HG03066 (cell line): Measurements from ENCODE around the gene MBD5.

Experiments
- ATAC-seq: cut with Tn5 transposase; IDR thresholded peaks from one replicate; pipeline ENCODE4 v1.9.1; 2021; ENCODE audit warnings: low read depth; ENCODE audit not compliant: unreplicated experiment

MBD5 gene

DNA sequence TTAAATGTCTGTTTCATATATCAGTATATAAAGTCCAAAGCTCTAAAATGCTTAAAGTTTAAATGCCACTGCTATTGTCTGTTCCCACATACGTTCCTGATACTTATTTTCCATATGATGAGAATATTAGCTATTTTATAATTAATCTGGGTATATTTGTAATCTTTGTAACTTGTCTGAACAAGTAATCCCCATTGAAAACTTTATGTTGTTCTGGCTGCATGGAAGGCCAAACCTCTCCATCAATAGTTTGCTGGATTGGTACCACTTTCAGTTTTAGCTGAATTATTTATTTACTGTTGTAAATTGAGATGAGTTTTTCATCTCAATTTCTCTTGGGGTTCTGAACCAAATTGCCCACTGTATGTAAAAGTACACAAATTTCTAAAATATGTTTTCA is 1.5 kb downstream of the MBD5 start:
- no peak for ATAC-seq

DNA sequence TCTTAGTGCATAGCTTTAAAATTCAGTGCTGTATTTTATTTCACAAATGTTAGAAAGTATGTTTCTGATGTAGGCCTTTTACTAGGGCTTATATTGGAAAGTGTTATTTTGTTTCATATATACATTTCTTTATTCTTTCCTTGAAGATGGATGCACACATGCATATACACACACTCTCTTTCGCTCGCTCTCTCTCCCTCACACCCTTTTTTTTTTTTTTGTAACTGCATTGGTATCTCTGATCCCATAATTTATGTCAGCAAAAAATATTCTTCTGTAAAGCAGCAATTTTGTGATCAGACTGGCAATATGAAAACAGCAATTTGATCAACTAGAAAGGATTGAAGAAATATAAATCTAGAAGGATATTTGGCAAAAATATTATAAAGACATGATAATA is 2.0 kb downstream of the MBD5 start:
- no peak for ATAC-seq

DNA sequence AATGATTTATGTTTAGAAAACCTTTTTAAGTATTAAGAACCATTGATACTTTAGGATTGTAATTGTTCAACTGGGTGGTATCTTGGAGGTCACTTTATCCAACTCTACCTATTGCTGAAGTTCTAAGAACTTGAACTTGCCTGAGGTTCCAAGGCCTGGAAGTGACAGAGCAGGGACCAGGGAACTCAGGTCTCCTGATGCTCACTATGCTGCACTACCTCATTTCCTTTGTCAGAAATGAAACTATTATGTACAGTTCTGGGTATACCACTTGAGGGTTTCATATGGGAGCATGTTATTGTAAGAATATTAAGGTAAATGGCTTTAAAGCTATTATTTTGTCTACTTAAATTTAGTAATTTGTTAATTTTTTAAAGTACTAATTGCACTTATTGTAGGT is 3.0 kb downstream of the MBD5 start:
- ATAC-seq = peak; percentile 20

DNA sequence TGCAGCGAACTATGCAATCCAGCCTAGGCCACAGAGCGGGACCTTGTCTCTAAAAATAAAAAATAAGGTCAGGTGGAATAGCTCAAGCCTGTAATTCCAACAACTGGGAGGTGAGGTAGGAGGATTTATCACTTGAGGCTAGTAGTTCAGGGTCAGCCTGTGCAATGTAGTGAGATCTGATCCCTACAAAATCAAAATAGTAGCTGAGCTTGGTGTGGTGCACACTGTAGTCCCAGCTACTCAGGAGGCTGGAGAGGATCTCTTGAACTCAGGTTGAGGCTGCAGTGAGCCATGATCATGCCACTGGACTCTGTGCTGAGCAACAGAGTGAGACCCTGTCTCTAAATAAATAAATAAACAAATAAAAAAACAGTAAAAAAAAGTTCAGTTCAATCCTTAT is 5.7 kb downstream of the MBD5 start:
- no peak for ATAC-seq

DNA sequence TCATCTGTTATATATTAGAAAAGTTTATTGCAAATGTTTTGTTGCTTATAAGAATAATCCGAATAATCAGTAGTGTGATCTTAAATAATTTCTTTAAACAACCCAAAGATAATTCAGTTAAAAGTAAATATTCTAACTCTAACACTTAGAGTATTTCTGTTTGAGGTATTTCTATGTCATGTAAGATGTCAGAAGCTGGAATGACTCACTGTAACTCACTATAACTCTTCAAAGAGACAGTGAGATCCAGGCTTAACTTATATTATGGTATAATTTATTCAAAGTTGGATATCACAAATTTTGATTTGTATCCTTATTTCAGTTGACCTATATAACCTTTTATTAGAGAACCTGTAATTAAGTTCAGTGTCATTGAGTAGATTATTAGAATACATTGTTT is 6.9 kb downstream of the MBD5 start:
- no peak for ATAC-seq

DNA sequence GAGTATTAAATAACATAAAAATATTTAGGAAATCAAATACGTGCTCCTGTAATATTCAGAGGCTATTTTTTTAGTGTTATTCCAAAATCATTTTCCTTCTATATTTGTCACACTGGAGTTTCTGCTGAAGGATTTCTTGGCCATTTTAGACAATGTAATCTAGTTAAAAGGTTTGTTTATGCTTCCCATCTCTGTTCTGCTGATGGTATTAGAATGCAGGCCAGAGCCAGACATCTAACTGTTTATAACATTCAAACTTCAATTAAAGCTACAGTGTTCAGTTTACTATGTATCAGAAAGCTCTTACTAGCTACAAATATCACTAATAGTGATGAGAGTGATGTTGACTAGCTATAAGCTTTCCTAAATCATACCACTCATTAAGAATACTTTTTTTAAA is 7.9 kb downstream of the MBD5 start:
- no peak for ATAC-seq

DNA sequence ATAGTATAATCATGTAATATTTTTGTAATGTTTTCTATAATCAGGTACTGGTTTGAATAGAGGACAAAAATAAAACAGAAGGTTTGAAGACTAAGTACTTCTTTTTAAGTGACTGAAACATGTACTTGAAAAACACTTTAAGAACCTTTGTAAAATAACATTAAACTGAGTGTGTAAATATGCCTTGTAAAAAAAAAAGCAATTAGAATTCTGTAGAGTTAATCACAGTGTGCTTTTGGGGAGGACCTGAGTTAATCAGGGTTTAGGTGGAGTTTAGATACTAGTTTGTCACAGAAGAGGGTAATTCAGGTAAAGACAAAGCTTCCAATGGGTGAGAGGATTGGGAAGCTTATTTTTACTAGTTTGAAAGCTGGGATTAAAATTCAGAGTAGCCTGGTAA is 10.3 kb downstream of the MBD5 start:
- no peak for ATAC-seq

DNA sequence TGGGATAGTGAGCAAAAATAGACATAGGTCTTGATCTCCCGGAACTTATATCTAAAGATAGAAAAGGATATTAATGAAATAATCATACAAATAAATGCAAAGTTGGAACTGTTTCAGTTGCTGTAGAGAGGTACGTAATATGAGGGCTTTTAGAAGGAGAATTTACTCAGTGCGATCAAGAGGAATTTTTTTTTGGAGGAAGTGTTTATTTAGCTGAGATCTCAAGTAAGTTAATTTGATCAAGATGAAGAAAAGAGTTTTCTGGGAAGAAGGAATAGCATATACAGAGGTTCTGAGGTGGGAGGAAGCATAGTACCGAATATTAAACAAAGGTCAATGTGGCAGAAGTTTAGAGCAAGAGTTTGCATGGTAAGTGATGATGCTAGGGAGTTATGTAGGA is 11.3 kb downstream of the MBD5 start:
- no peak for ATAC-seq

DNA sequence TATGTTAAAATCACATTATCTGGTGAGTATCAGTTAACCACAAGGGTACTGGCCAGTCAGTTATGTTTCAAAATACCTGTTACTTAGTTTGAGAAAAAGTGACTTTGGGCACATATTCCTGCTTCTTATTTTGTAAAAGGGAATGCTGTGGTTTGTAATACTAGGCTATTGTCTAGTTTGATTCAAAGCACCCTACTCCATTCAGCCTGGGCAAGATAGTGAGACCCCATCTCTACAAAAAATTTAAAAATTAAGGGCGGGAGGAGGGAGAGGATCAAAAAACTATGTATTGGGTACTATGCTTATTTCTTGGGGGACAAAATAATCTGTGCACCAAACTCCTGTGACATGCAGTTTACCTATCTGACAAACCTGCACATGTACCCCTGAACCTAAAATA is 18.9 kb downstream of the MBD5 start:
- no peak for ATAC-seq

DNA sequence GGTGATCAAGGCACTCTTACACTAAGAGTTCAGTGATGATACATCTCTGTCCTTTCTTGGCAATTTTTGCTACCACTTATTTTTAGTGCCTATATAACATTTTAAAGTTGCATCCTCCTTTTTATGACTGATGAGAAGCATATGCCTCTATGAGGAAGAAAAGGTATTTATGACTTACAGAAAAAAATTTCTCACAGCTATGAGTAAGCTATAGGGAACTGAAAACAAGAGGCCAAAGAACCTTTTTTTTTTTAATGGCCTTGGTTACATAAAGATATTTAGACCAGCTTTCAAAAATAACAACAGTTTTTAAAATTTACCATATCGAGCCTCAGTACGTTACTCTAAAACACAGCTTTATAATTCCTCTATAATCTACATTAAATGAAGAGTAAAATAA is 21.3 kb downstream of the MBD5 start:
- peak; percentile 91 for ATAC-seq

DNA sequence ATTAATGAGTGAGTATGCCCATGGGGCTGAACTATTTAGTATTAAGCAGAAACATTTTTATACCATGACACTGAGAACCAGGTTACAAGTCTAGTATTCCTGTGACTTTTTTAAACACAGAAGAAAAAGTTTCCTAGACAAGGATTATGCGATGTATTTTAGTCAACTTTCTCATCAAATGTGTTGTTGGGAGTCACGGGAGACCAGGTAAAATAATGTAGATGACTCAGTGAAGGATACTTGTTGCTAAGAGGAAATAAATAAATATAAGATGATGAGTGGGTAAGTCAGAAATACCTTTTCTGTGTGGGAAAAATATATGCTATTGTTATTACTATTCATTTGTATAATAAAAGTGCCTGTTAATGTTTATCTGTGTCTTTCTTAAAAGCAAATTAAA is 23.4 kb downstream of the MBD5 start:
- no peak for ATAC-seq

DNA sequence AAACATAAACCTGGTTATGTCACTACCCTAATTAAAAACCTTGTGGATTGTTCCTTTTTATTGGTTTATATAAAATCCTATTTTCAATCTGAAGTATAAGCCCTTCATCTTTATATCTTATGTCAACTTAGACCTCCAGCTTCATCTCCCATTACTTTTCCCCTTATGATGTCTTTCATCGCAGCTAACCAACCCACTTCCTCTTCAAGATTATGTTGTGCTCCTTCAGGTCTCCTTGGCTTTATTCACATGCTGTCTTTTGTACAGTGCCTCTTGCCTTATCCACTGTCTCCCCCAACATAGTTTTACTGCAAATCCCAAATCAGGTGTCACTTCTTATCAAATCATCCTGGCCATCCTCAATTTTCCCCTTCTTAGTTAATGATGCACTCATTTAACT is 25.9 kb downstream of the MBD5 start:
- no peak for ATAC-seq

DNA sequence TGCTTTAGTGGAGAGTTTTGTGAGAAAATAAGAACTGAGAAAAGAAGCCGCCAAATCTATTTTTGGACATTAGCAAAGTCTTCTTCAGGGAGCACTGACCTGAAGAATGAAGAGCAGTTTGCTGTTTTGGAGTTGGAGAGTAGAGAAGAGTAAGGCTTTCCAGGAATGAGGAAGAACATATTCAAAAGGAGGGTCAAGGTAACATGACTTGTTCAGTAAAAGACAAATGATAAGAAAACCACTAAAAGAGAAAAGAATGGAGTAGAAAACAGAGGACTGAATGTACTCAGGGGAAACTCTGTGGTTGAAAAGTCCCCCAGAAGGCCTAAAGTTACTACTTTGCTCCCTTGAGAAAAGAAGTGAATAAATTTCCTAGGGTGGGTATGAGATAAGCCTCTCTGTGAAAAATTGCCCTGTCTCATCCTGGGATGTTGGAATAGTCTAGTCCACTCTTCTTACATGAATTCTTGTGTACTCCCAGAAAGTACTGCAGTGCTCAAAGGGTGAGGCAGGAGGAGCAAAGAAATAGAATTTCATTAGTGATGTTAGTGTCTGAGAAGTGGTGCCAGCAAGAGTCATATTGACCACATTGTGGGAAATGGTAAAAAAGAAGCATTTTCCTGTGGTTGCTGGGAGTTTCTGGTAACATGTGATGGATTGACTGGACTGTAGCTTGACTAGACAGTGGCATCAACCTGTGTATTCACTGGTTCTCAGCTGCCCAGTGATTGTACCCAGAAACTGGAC is 27.8 kb downstream of the MBD5 start:
- ATAC-seq = peak; percentile 57

DNA sequence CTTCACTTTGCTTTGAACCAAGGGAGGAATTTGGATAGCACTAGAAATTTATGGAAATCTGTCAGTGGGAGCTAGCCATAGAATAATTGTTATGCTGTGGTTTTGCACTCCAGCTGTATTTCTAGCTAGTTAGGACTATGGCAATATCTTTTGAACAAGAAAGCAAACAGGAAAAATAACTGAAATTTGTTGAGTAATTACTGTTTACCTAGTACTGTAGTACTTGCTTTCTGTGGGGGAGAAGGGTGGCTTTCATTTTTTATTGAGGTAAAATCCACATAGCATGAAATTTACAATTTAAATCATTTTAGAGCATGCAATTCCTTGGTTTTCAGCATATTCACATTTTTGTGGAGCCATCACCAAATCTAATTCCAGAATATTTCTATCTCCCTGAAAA is 28.4 kb downstream of the MBD5 start:
- ATAC-seq = no peak

DNA sequence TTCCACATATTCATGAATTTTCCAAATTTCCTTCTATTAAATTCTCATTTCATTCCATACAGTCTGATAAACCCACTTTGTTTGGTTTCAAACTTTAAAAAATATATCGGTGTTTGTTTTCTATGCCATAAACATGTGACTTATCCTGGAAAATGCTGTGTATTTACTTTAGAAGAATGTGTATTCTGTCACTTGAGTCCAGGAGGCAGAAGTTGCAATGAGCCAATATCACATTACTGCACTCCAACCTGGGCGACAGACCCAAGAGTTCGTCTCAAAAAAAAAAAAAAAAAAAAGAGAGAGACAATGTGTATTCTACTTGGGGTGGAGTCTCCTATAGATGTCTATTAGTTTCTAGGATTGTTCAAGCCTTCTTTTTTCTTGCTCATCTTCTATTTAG is 31.8 kb downstream of the MBD5 start:
- ATAC-seq = no peak

DNA sequence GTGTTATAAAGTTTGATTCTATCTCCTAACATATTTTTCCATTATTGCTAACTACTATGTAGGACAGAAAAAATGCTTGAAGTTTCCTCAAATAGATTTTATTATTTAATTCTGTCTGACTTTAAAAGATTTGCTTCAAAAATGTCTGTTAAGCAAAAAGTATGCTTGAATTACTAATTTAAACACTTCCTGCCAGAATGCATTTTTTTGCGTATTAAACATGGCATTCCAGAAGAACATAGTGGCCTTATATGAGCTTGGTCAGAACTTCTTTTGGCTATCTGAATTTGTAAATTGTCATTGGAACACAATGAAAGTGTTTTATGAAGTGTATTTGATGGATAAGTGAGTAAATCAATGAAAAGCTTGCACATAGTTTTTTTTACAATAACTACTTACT is 37.8 kb downstream of the MBD5 start:
- ATAC-seq = no peak

DNA sequence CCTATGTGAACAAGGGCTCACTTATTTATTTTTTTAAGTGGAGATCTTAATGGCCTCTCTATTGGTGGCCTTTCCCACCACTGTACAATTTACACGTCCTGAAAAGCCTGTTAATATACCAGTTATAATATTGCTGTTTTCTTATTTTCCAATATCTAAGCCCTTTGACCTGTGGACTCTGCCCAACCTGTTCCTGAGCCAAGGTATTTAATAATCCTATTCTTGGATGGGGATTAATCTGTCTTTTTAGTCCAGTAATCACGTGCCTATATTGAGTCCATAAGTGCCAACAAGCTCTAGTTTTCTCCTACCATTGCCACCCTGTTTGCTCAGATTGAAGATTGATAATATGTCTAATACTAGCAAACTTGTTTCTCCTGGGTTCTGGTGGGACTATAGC is 42.7 kb downstream of the MBD5 start:
- no peak for ATAC-seq

DNA sequence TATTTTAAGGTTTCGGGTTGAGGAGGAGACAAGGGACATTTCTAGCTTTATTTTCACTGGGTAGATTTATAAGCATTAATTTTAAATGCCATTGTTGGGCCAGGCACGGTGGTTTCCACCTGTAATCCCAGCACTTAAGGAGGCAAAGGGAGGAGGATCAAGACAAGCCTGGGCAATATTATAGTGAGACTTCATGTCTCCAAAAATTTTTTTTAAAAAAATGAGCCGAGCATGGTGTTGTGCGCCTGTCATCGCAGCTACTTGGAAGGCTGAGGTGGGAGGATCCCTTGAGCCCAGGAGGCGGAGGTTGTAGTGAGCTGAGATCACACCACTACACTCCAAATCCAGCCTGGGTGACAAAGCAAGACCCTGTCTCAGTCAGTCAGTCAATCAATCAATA is 45.0 kb downstream of the MBD5 start:
- no peak for ATAC-seq

DNA sequence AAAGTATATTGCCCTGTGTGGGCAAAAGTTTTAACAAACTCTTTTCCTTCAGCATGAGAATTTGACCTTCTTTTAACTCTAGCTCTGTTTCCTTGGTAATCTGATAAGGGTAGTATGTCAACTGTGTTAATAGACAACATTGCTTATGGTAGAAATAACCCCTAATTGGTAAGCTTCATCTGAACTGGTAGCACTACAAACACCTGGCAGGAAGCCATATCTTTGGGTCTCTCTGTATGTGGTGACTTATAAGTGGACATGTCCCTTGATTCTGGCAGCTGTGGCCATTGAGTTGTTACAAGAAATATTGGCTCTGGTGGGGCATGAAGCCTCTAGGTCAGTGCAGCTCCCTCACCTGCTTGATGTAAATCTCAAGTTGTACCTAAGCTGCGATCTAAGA is 46.9 kb downstream of the MBD5 start:
- ATAC-seq = no peak

DNA sequence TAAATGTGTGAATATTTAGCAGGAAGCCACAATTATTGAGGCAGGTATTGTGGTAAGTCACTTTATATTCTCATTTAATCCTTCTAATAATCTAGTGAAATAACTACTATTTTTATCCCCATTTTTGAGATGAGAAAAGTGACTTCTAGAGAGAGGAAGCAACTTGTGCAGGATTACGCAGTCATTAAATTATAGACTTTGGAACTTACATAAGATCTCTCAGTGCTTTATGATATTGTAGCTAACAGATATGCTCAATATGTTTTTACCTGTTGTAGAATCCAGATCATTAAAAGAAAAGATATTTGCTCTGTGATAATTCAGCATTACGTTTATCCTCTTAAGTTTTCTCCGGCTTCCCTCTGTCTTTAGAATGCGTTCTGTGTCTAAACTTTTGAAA is 50.5 kb downstream of the MBD5 start:
- ATAC-seq = no peak

DNA sequence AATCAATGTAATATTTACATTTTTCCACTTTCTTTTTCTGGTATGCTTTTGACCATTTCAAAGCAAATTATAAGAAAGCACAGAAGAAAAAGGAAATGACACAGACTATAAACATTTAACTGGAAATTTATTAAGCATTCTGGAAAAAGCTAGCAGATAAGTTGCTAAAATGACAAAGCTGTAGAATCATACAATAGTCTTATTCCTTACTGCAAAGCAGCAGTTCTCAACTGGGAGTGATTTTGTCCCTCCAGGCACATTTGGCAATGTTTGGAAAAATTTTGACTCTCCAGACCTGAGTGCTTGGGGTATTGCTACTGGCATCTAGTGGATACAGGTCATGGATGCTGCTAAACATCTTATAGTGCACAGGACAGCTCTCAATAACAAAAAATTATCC is 75.1 kb downstream of the MBD5 start:
- ATAC-seq = no peak

DNA sequence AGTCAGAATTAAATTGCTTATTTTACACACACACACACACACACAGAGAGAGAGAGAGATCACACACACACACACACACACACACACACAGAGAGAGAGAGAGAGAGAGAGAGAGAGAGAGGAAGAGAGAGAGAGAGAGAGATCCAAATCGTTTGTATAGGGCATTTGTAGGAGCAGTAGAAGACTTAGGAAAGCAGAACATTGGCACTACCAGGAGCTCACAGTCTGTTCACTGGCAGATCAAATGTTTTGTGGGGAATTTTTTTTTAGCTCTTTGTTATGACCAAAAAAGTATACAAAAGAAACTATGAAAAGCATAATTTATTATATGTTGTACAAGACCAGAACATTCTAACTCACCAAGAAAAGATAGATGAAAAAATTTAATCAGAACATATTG is 81.8 kb downstream of the MBD5 start:
- no peak for ATAC-seq

DNA sequence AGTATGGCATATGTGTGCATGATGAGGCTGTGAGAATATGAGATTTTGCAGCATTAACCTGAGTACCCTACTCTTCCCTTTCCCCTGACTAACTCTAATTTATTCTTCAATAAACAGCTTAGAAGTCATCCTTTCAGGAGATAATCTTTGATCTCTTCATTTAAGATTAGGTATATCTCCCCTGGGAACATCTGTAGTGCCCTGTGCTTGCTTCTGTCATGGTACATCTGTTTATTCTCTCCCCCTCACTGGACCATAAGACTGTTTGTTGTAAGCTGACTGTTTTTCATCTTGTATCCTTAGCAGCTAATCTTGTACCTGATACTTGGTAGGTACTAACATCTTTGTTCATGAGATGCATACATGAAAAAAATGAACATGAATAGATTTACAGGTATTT is 83.1 kb downstream of the MBD5 start:
- ATAC-seq = no peak
